ENCODE measurements around the gene KCNG2.

The KCNG2 gene

DNA sequence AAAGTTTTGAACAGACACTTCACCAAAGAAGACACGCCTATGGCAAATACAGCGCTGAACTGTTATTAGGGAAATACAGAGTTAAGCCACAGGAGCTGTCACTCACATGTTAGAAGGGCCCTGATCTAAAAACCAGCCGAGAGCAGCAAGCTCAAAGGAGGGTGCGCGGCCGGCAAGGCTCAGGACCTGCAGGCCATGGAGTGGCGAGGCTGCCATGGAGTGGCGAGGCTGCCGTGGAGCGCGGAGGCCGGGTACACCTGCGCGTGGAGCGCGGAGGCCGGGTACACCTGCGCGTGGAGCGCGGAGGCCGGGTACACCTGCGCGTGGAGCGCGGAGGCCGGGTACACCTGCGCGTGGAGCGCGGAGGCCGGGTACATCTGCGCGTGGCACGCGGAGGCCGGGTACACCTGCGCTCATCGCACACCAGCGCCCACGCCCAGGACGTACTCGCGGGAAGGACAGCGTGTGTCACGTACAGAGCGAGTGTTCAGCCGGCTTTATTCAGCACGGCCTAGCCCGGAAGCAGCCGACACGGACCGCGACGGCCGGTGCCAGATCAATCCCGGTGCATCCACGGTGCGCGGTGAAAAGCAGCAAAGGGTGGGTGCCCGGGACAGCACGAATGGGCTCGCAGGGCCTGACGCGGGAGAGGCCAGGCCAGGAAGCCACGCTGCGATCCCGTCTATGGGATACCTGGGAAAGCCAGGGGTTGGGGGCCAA lies 84.9 kb downstream of the KCNG2 start:
- Histone ChIP-seq H2AK5ac (ENCODE audit: low read length) (no peak overlapping the region), H3K9me3 (ENCODE audit: insufficient read depth, low read depth, low read length) (peaks cover 20% of the 10 kb centered on the region), H2BK12ac (ENCODE audit: low read length) (no peak overlapping the region), H4K12ac (ENCODE audit: low read depth, low read length) (no peak overlapping the region), H3K23ac (ENCODE audit: low read length) (no peak overlapping the region), H3K18ac (ENCODE audit: low read length) (no peak overlapping the region), H3K4me3 (ENCODE audit: low read depth, low read length) (no peak overlapping the region), H3K36me3 (ENCODE audit: control insufficient read depth in 1 of 2, insufficient read depth in 2 of 2, low read length in 2 of 2) (no peaks in the 10 kb centered on the region), H3K9ac (ENCODE audit: low read length) (no peak overlapping the region), H4K8ac (ENCODE audit: low read depth, low read length) (no peak overlapping the region), H2BK120ac (ENCODE audit: insufficient read depth, low read length, poor library complexity) (no peak overlapping the region), H3K79me2 (ENCODE audit: control insufficient read depth, insufficient read depth, low read length, poor library complexity) (no peaks in the 10 kb centered on the region), H3K14ac (ENCODE audit: low read length) (no peak overlapping the region), H2AFZ (ENCODE audit: insufficient read depth, low read length, poor library complexity) (no peak overlapping the region), H3K27me3 (ENCODE audit: insufficient read depth, low read length) (no peaks in the 10 kb centered on the region), H4K91ac (ENCODE audit: low read depth, low read length) (no peak overlapping the region), H3K4me1 (ENCODE audit: control insufficient read depth in 1 of 2, insufficient read depth in 2 of 2, low read length in 2 of 2) (no peaks in the 10 kb centered on the region), H3K4me2 (ENCODE audit: low read length) (no peak overlapping the region), H2BK5ac (ENCODE audit: low read depth, low read length, poor library complexity) (no peak overlapping the region), H3K79me1 (ENCODE audit: low read length) (no peaks in the 10 kb centered on the region), H3K4ac (ENCODE audit: low read depth, low read length) (no peak overlapping the region), H3K27ac (ENCODE audit: low read depth, low read length) (no peak overlapping the region)
- no CpG with 5 or more reads among the region's 68 CpGs for WGBS (ENCODE audit: extremely low coverage, insufficient coverage, insufficient read length)
- no peak for DNase-seq

DNA sequence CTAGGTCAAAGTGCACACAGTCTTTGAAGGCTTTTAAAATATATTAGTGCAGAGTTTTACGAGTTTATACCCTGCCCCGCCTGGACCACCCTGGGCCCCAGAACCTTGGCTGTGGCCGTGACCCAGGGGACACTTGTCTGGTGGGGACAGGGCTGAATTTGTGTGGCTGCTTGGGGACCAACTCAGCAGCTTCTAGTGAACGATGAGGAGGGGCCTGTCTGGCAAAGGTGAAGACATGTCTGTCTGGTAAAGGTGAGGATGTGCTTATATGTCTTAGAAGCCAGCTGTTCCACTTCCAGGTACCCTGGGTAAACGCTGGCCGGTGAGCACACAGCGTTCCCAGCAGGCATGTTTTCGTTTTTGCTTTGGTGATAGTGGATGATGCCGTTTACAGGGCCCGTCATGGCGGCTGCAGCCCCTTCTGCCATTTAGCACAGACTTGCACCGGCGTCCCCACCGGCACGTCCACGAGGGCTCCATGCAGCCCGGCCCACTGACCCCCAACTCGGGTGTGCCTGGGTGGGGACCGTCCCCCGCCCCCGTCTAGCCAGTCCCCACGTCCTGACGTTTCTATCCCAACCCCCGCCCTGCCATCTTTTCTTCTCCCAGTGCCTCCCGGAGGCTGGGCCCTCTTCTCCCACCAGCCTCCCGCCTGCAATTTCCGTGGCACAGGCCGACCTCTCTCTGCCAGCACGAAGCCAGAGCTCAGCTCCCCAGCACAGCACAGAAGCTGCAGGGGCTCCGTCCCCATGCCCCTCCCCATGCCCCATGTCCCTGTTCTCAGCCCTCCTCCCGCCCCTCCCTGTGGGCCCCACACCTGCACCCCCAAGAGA lies 85.9 kb downstream of the KCNG2 start:
- no peaks in the 10 kb centered on the region for H3K79me2 ChIP-seq (ENCODE audit: control insufficient read depth, insufficient read depth, low read length, poor library complexity)
- no peaks in the 10 kb centered on the region for H3K36me3 ChIP-seq (ENCODE audit: control insufficient read depth in 1 of 2, insufficient read depth in 2 of 2, low read length in 2 of 2)
- H3K27me3 ChIP-seq (ENCODE audit: insufficient read depth, low read length): no peaks in the 10 kb centered on the region
- no peak overlapping the region for H2AFZ ChIP-seq (ENCODE audit: insufficient read depth, low read length, poor library complexity)
- no peak overlapping the region for H4K91ac ChIP-seq (ENCODE audit: low read depth, low read length)
- H2BK5ac ChIP-seq (ENCODE audit: low read depth, low read length, poor library complexity): no peak overlapping the region
- WGBS (ENCODE audit: extremely low coverage, insufficient coverage, insufficient read length): no CpG with 5 or more reads among the region's 31 CpGs
- H2AK5ac ChIP-seq (ENCODE audit: low read length): no peak overlapping the region
- H3K23ac ChIP-seq (ENCODE audit: low read length): no peak overlapping the region
- no peak overlapping the region for H3K18ac ChIP-seq (ENCODE audit: low read length)
- no peak overlapping the region for H3K14ac ChIP-seq (ENCODE audit: low read length)
- no peak overlapping the region for H3K9ac ChIP-seq (ENCODE audit: low read length)
- no peak overlapping the region for H3K4ac ChIP-seq (ENCODE audit: low read depth, low read length)
- no peaks in the 10 kb centered on the region for H3K79me1 ChIP-seq (ENCODE audit: low read length)
- no peaks in the 10 kb centered on the region for H3K4me1 ChIP-seq (ENCODE audit: control insufficient read depth in 1 of 2, insufficient read depth in 2 of 2, low read length in 2 of 2)
- H2BK120ac ChIP-seq (ENCODE audit: insufficient read depth, low read length, poor library complexity): no peak overlapping the region
- H3K4me2 ChIP-seq (ENCODE audit: low read length): no peak overlapping the region
- peaks cover 22% of the 10 kb centered on the region for H3K9me3 ChIP-seq (ENCODE audit: insufficient read depth, low read depth, low read length)
- H2BK12ac ChIP-seq (ENCODE audit: low read length): no peak overlapping the region
- DNase-seq: no peak
- no peak overlapping the region for H3K27ac ChIP-seq (ENCODE audit: low read depth, low read length)
- peak overlapping the region; percentile 5 for H3K4me3 ChIP-seq (ENCODE audit: low read depth, low read length)
- no peak overlapping the region for H4K12ac ChIP-seq (ENCODE audit: low read depth, low read length)
- H4K8ac ChIP-seq (ENCODE audit: low read depth, low read length): no peak overlapping the region

DNA sequence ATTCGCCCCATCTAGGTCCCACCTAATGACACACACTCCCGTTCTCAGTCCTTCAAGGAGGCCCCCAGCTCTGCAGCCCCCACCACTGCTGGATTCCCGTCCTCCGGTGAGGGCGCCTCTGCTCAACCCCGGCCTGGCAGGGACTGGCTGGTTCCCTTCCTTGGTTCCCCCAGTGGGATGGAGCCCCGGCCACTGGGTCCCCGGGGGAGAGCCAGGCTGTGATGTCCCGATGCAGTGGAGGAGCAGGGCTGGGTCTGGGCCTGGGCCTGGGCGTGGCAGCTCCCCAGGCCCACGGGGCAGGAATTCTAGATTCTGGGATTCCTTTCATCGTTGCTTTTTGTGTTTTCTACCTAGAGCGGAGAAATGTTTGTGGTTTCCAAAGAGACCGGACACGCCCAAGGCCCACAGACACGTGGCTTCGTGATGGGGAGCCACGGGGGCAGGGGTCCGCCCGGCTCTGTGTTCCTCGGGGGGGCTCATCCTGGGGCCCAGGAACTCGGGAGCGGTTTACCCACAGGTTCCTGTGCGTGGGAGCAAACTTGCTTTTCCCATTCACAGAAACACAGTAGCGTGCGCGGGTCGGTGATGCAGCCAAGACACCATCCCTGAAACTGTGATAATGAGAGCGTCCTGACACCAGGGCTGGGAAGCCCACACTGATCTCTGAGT lies 86.7 kb downstream of the KCNG2 start:
- H2BK5ac ChIP-seq (ENCODE audit: low read depth, low read length, poor library complexity): no peak overlapping the region
- no peak overlapping the region for H2AFZ ChIP-seq (ENCODE audit: insufficient read depth, low read length, poor library complexity)
- no peak overlapping the region for H3K4ac ChIP-seq (ENCODE audit: low read depth, low read length)
- H3K18ac ChIP-seq (ENCODE audit: low read length): no peak overlapping the region
- no CpG with 5 or more reads among the region's 29 CpGs for WGBS (ENCODE audit: extremely low coverage, insufficient coverage, insufficient read length)
- H4K12ac ChIP-seq (ENCODE audit: low read depth, low read length): no peak overlapping the region
- H3K9ac ChIP-seq (ENCODE audit: low read length): no peak overlapping the region
- no peak overlapping the region for H2AK5ac ChIP-seq (ENCODE audit: low read length)
- no peak overlapping the region for H3K4me2 ChIP-seq (ENCODE audit: low read length)
- H4K91ac ChIP-seq (ENCODE audit: low read depth, low read length): no peak overlapping the region
- no peaks in the 10 kb centered on the region for H3K79me2 ChIP-seq (ENCODE audit: control insufficient read depth, insufficient read depth, low read length, poor library complexity)
- no peaks in the 10 kb centered on the region for H3K27me3 ChIP-seq (ENCODE audit: insufficient read depth, low read length)
- H3K9me3 ChIP-seq (ENCODE audit: insufficient read depth, low read depth, low read length): peaks cover 23% of the 10 kb centered on the region
- H3K36me3 ChIP-seq (ENCODE audit: control insufficient read depth in 1 of 2, insufficient read depth in 2 of 2, low read length in 2 of 2): no peaks in the 10 kb centered on the region
- no peak overlapping the region for H3K4me3 ChIP-seq (ENCODE audit: low read depth, low read length)
- no peaks in the 10 kb centered on the region for H3K4me1 ChIP-seq (ENCODE audit: control insufficient read depth in 1 of 2, insufficient read depth in 2 of 2, low read length in 2 of 2)
- no peaks in the 10 kb centered on the region for H3K79me1 ChIP-seq (ENCODE audit: low read length)
- H2BK12ac ChIP-seq (ENCODE audit: low read length): no peak overlapping the region
- no peak for DNase-seq
- H2BK120ac ChIP-seq (ENCODE audit: insufficient read depth, low read length, poor library complexity): no peak overlapping the region
- no peak overlapping the region for H4K8ac ChIP-seq (ENCODE audit: low read depth, low read length)
- H3K14ac ChIP-seq (ENCODE audit: low read length): no peak overlapping the region
- H3K27ac ChIP-seq (ENCODE audit: low read depth, low read length): no peak overlapping the region
- H3K23ac ChIP-seq (ENCODE audit: low read length): no peak overlapping the region

DNA sequence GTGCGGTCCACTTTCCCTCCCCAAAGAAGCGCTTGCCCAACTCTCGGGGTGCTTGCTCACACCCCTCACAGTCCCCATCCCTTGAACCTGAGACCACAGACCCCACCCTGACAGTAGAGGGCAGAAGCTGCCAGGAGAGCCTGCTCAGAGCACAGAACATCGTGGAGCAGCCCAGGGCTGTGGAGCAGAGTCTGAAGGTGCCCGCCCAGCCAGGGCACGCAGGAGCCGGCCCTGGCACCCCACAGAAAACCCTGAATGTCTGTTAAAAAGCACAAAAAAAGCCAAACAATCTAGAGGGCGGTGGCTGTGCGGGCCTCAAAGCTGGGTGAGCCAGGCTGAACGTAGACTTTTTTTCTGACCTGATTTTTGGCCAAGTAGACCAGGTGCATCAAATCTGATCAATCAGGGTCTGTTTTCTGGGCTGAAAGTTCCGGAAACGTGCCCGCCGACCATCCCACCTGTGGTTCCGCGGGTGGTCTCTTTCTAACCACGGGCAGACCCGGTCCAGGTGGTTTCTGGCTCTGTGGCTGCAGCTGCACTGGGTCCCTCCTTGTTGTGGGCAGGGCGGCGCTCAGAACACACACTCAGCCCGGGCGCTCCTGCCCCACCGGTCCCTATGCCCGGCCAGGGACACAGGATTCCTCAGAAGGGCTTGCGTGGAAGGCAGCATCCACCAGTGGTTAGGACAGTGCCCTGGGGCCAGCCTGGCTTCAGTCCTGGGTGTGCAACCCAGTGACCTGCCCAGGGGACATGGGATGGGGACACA lies 87.4 kb downstream of the KCNG2 start:
- Histone ChIP-seq H2BK120ac (ENCODE audit: insufficient read depth, low read length, poor library complexity) (no peak overlapping the region), H3K18ac (ENCODE audit: low read length) (no peak overlapping the region), H3K23ac (ENCODE audit: low read length) (no peak overlapping the region), H3K27me3 (ENCODE audit: insufficient read depth, low read length) (no peaks in the 10 kb centered on the region), H2AFZ (ENCODE audit: insufficient read depth, low read length, poor library complexity) (no peak overlapping the region), H2BK12ac (ENCODE audit: low read length) (no peak overlapping the region), H3K27ac (ENCODE audit: low read depth, low read length) (no peak overlapping the region), H3K9me3 (ENCODE audit: insufficient read depth, low read depth, low read length) (peaks cover 26% of the 10 kb centered on the region), H2BK5ac (ENCODE audit: low read depth, low read length, poor library complexity) (no peak overlapping the region), H3K4me3 (ENCODE audit: low read depth, low read length) (peak overlapping the region; percentile 9), H4K91ac (ENCODE audit: low read depth, low read length) (no peak overlapping the region), H3K14ac (ENCODE audit: low read length) (no peak overlapping the region), H3K4me2 (ENCODE audit: low read length) (no peak overlapping the region), H3K9ac (ENCODE audit: low read length) (no peak overlapping the region), H3K4ac (ENCODE audit: low read depth, low read length) (no peak overlapping the region), H3K4me1 (ENCODE audit: control insufficient read depth in 1 of 2, insufficient read depth in 2 of 2, low read length in 2 of 2) (no peaks in the 10 kb centered on the region), H3K79me2 (ENCODE audit: control insufficient read depth, insufficient read depth, low read length, poor library complexity) (no peaks in the 10 kb centered on the region), H4K12ac (ENCODE audit: low read depth, low read length) (no peak overlapping the region), H4K8ac (ENCODE audit: low read depth, low read length) (no peak overlapping the region), H3K79me1 (ENCODE audit: low read length) (no peaks in the 10 kb centered on the region), H2AK5ac (ENCODE audit: low read length) (no peak overlapping the region), H3K36me3 (ENCODE audit: control insufficient read depth in 1 of 2, insufficient read depth in 2 of 2, low read length in 2 of 2) (peaks cover 0 to 1% of the 10 kb centered on the region in 2 experiments)
- WGBS (ENCODE audit: extremely low coverage, insufficient coverage, insufficient read length): no CpG with 5 or more reads among the region's 25 CpGs
- DNase-seq: no peak

Measured in trophoblast cell (in vitro differentiated cells and primary cell).